ENCODE data around the gene ARHGEF19.

- TF ChIP-seq CTCF (IDR thresholded peaks at IDR 0.05; ENCODE audit: low read depth, low read length), result no peak
- no peak for TF ChIP-seq EZH2phosphoT487 (IDR thresholded peaks at IDR 0.05; ENCODE audit: low read depth)
Observed at GRCh38 chr1:16242556-16243214, 30.2 kb upstream of the ARHGEF19 start.

All from OCI-LY3 (cell line).